ENCODE results near the gene ZNF595. TPM values are rescaled to one million over a fixed set of nuclear protein-coding genes. Genes with fewer than 3 reads are reported as not detected.

Gene ZNF595
- total and polyA plus RNA-seq, 8 donors: 6.3 to 14.7 (median 11.3) TPM

- FAIRE-seq (no peak), ATAC-seq (no peak), DNase-seq (no peak)
- H3K9me3 ChIP-seq: no peaks in the 10 kb centered on the region
- peak overlapping the region in 3 of 4 donors; percentile 7 to 45 (median 34) for H3K4me3 ChIP-seq
- peaks cover 0 to 15% (median 0%) of the 10 kb centered on the region in 4 donors for H3K27me3 ChIP-seq
- H3K4me1 ChIP-seq: no peaks in the 10 kb centered on the region
- no peak for TF ChIP-seq CTCF (IDR thresholded peaks at IDR 0.05)
- 10 to 12% methylated on average over 33 of the region's 33 CpGs for WGBS, 2 donors
- intact Hi-C loops (cut with DNase I): no loop called here
- H3K36me3 ChIP-seq: no peaks in the 10 kb centered on the region
- no peak overlapping the region for H3K27ac ChIP-seq
These were observed 53.9 kb downstream of the ZNF595 start for GRCh38 chr4:107083-107443.

- Histone ChIP-seq H3K27ac (no peak overlapping the region), H3K4me1 (no peaks in the 10 kb centered on the region), H3K27me3 (peaks cover 0 to 15% (median 0%) of the 10 kb centered on the region in 4 donors), H3K36me3 (no peaks in the 10 kb centered on the region), H3K9me3 (no peaks in the 10 kb centered on the region), H3K4me3 (peak overlapping the region in 3 of 4 donors; percentile 7 to 45 (median 34))
- FAIRE-seq (no peak), DNase-seq (peak in 3 of 6 donors; percentile 19 to 66 (median 54)), ATAC-seq (peak in 3 of 4 donors; percentile 14 to 65 (median 59))
- intact Hi-C loops (cut with DNase I): no loop called here
- WGBS, 2 donors: 5 to 7% methylated on average over 57 to 91 of the region's 91 CpGs
- no peak for TF ChIP-seq CTCF (IDR thresholded peaks at IDR 0.05)
These were observed 54.6 kb downstream of the ZNF595 start for GRCh38 chr4:107444-108429.

GRCh38 chr4:112771-113170 lies 59.6 kb downstream of the ZNF595 start:
- H3K4me1 ChIP-seq: no peaks in the 10 kb centered on the region
- DNase-seq (no peak), ATAC-seq (no peak), FAIRE-seq (no peak)
- no peak for TF ChIP-seq CTCF (IDR thresholded peaks at IDR 0.05)
- 35 to 71% methylated on average over 1 of the region's 1 CpG for WGBS, 2 donors
- intact Hi-C loops (cut with DNase I): no loop called here
- H3K36me3 ChIP-seq: no peaks in the 10 kb centered on the region
- H3K27ac ChIP-seq: no peak overlapping the region
- H3K27me3 ChIP-seq: peaks cover 0 to 5% (median 0%) of the 10 kb centered on the region in 4 donors
- H3K9me3 ChIP-seq: no peaks in the 10 kb centered on the region
- no peak overlapping the region for H3K4me3 ChIP-seq

GRCh38 chr4:113732-114131 lies 60.6 kb downstream of the ZNF595 start:
- TF ChIP-seq CTCF (IDR thresholded peaks at IDR 0.05): no peak
- intact Hi-C loops (cut with DNase I): no loop called here
- H3K27me3 ChIP-seq: no peaks in the 10 kb centered on the region
- H3K4me1 ChIP-seq: no peaks in the 10 kb centered on the region
- no peaks in the 10 kb centered on the region for H3K9me3 ChIP-seq
- 73 to 91% methylated on average over 2 of the region's 2 CpGs for WGBS, 2 donors
- H3K36me3 ChIP-seq: no peaks in the 10 kb centered on the region
- H3K27ac ChIP-seq: no peak overlapping the region
- ATAC-seq (no peak), FAIRE-seq (no peak), DNase-seq (no peak)
- no peak overlapping the region for H3K4me3 ChIP-seq

- FAIRE-seq (no peak), DNase-seq (no peak), ATAC-seq (no peak)
- Histone ChIP-seq H3K36me3 (no peaks in the 10 kb centered on the region), H3K27ac (no peak overlapping the region), H3K27me3 (no peaks in the 10 kb centered on the region), H3K4me3 (no peak overlapping the region), H3K4me1 (no peaks in the 10 kb centered on the region), H3K9me3 (no peaks in the 10 kb centered on the region)
- no peak for TF ChIP-seq CTCF (IDR thresholded peaks at IDR 0.05)
- intact Hi-C loops (cut with DNase I): no loop called here
These were observed 61.0 kb downstream of the ZNF595 start for GRCh38 chr4:114149-114548.

Measured in pancreas (tissue), 10 donors.